CD4-positive, alpha-beta T cell treated with Interleukin-15 for 4 hours (primary cell): ENCODE measurements around the gene SEC61G.

Experiments
- DNase-seq: peaks from one replicate; pipeline ENCODE4 v3.0.0-alpha.2; 2020; ENCODE audit warnings: low spot score

Gene SEC61G

GRCh38 chr7:54758702-54759592 lies at the start of gene SEC61G:
TSS of gene SEC61G (minus strand) at chr7:54759211. CDS start at chr7:54757588, 1,623 bp downstream.
- DNase-seq = peak; percentile 96

GRCh38 chr7:54802841-54803240 lies 43.8 kb upstream of the SEC61G start:
- DNase-seq = no peak

GRCh38 chr7:54802114-54802513 lies 43.1 kb upstream of the SEC61G start:
- DNase-seq = no peak

GRCh38 chr7:54799792-54800191 lies 40.8 kb upstream of the SEC61G start:
- DNase-seq = no peak

DNA sequence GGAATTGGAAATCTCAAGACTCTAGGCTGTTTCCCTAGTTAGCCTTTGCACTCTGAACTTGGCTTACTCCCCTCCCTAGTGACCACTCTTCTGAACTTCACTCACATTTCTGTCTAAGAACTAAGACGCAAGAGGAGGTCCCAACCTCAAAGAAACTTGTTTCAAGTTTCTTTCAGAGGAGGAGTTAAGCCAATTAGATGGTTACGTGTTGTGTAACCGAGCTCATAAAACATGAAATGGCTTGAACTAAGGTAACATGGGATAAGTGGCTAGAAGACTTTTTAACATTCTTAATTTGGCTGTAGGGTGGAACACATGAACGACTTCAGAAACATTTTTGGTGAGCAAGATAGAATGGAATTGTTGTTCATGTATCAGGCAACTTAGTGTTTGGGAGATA lies 39.5 kb upstream of the SEC61G start:
- DNase-seq = no peak

- no peak for DNase-seq
Observed at GRCh38 chr7:54796853-54797252, 37.8 kb upstream of the SEC61G start.

- no peak for DNase-seq
Observed at GRCh38 chr7:54796150-54796549, 37.1 kb upstream of the SEC61G start.

GRCh38 chr7:54792383-54792782 lies 33.4 kb upstream of the SEC61G start:
- DNase-seq = no peak

DNA sequence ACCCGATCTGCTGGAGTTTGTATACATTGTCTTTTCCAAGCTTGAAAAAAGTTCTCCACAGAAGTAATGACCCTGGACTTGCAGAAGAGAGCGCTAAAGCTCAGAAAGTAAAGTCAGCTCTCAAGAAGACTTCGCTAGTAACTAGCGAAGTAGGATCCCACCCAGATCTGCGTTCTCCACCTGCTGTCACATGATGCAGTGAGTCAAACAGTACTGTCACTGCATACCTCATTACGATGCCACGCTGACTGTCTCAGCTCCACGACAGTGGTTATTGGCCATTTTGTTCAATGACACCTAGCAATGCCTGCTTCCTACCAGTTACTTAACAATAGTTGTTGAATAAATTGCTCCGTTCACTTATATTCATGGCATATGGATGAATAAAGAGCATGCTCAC lies 29.7 kb upstream of the SEC61G start:
- DNase-seq = no peak

DNA sequence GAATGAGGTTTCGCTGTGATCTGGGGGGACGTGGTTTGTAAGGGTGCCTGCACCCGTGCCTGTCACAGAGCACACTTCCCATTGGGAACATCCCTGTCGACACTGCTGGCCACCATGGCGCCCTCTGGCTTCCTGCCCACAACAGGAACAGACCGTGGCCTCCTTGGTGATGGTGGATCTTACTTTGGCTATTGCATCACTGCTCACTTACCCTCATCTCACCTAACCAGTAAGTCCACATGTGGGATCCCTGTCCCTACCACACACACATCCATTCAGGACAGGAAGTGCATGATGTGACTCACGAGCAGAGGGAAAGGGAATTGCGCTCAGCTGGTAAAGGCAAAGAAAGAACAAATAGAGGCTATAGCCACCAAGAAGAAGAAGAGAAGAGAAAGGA lies 26.2 kb upstream of the SEC61G start:
- DNase-seq = no peak

DNA sequence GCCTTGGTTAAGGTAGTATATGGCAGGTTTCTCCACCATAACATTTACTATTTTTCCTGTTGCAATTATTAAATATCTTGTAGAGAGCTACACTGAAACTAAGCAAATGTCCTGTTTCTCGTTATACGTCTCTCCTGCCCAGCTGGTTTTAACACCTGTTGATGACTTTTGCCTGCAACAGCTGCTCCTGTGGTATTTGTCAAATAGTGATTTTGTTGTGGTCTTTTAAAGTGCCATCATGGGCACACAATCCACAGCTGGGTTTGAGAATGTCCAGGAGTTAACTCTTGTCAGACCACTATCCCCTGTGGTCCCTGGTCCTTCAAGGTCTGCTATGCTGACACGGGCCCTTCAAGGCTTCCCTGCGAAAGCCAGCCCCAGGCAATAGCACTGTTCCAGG lies 24.9 kb upstream of the SEC61G start:
- DNase-seq = no peak

DNA sequence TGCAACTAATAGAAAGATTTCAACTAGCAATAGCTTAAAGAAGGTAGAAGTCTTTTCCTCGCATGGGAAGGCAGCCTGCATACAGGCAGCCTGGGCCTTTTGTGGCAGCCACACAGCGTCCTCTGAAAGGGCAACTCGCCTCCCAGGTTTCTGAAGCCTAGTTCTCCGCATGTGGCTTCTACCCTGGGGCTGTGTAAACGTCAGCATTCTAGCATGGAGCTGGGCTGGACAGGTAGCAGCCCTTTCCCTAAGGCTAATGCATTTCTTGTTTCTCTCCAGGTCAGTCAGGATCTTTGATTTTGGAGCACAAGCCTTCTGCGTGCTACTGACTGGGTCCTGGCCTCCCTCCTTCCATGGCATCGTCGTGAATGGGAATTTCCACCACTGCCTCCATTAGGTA lies 23.8 kb upstream of the SEC61G start:
- DNase-seq = no peak

GRCh38 chr7:54782314-54782713 lies 23.3 kb upstream of the SEC61G start:
- no peak for DNase-seq

- DNase-seq = no peak
Observed at GRCh38 chr7:54781134-54781920, 22.3 kb upstream of the SEC61G start.

DNA sequence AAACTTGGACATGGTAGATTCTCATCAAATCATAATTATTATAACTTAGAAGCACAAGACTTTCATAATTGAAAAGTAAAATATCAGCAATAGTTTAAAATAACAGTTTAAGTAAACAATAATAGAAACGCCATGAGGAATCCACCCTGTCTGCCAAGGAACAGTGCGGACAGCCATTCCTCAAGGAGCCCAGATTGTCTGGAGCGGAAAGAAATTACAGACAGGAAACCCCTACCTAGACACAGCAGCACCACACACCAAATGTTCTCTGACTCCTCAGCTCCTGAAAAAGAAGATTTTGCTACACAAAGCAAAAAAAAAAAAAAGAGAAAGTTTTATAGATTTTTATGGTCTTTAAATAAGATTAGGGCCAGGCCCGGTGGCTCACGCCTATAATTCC lies 21.5 kb upstream of the SEC61G start:
- DNase-seq = no peak

GRCh38 chr7:54778696-54779540 lies 19.9 kb upstream of the SEC61G start:
- DNase-seq = no peak

DNA sequence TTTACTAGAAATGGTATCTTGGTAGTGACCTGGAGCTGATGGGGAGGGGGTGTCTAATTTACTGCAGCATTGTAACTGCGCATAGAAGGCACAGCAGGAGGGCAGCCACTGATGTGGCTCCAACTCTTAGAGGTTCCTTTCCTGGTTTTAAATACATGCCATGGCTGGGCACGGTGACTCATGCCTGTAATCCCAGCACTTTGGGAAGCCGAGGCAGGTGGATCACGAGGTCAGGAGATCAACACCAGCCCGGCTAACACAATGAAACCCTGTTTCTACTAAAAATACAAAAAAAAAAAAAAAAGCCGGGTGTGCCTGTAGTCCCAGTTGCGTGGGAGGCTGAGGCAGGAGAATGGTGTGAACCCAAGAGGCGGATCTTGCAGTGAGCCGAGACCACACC lies 19.2 kb upstream of the SEC61G start:
- DNase-seq = no peak

DNA sequence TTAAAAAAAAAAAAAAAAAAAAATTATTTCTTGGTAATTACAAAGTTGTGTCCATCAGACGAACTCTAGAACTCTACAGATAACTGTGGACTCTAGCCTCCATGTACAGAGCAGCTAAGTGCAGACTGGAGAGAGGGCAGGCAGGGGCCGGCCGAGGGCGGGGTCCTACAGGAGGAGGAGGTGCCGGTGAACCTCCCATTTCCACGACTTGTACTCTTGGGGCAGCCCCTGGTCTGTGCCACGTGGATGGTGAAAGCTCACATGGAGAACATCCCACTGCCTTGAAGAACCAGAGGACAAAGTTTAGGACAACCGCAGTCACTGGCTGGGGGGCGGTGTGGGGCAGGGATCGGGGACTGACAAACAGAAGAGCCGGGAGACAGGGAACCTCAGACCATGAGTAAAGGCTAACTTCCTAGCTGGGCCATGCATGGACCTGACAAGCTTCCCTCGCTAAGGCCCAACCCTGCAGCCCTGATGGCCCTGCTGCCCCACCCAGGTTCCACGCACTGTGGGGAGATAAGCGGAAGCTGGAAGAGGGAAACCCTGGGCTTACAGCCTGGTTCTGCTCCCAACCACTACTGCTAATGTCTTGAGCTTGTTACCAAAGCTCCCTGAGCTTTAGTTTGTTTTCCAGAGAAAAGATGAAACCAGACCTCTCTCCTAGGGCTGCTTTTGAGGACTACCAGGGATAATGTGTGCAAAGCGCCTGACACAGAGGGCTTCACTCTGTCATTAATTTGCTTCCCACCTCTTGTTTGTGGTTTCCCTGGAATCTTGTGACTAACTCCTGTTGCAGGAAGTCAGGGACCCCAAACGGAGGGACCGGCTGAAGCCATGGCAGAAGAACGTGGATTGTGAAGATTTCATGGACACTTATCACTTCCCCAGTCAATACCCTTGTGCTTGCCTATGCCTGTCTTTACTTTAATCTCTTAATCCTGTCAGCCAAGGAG lies 16.1 kb upstream of the SEC61G start:
- DNase-seq = no peak

GRCh38 chr7:54773472-54774399 lies 14.7 kb upstream of the SEC61G start:
- DNase-seq = peak; percentile 68

DNA sequence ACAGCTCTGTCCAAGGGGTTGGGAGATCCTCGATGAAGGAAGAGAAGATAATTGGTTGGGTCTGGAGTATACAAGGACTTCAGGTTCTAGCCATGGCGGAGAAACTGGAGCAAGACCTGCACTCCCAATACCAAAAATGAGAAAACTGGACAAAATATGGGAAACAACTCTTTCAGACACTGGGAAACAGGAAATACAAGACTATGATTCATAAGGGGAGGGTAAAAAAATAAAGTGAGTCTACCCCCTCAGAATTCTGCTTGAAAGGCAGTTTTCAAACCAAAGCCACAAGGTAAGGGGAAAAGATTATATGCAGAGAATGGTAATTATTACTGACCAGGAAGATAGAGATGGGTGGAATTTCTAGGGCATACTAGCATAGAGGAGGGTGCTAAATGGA lies 10.2 kb upstream of the SEC61G start:
- no peak for DNase-seq
